HUDEP-2 (cell line): Measurements from ENCODE around the gene SUB1.
"Not testable (repeated sequence)": the region's sequence is repeated elsewhere in the genome, so short reads cannot be mapped to it uniquely, and the experiment has no call there.

Experiments used
- DNase-seq, 76 experiments: peaks; one replicate each; lab custom pipeline; 2025; ENCODE audit not compliant: unreplicated experiment in 76 of 76; lab: John Stamatoyannopoulos, UW

SUB1 gene

GRCh38 chr5:32563614-32564013 lies 21.7 kb upstream of the SUB1 start:
- DNase-seq, result no peak

GRCh38 chr5:32565145-32565544 lies 20.2 kb upstream of the SUB1 start:
- no peak for DNase-seq

- no peak for DNase-seq
Measured at GRCh38 chr5:32566319-32567111, 18.8 kb upstream of the SUB1 start.

- no peak for DNase-seq
Measured at GRCh38 chr5:32571128-32571527, 14.2 kb upstream of the SUB1 start.

- no peak for DNase-seq
Measured at GRCh38 chr5:32572778-32573480, 12.4 kb upstream of the SUB1 start.

- DNase-seq, result not testable (repeated sequence)
Measured at GRCh38 chr5:32573481-32573854, 11.9 kb upstream of the SUB1 start.

GRCh38 chr5:32574540-32575175 lies 10.7 kb upstream of the SUB1 start:
- no peak for DNase-seq

GRCh38 chr5:32578363-32578762 lies 7.0 kb upstream of the SUB1 start:
- DNase-seq, result no peak

- no peak for DNase-seq
Measured at GRCh38 chr5:32578764-32579163, 6.6 kb upstream of the SUB1 start.

- DNase-seq, result peak in 1 of 76 experiments; percentile 0
Measured at GRCh38 chr5:32581010-32581785, 4.2 kb upstream of the SUB1 start.

- DNase-seq, result no peak
Measured at GRCh38 chr5:32583582-32584232, 1.6 kb upstream of the SUB1 start.

GRCh38 chr5:32584646-32585045 lies 711 bp upstream of the SUB1 start:
- no peak for DNase-seq

- no peak for DNase-seq
Measured at GRCh38 chr5:32585122-32585445, 273 bp upstream of the SUB1 start.

- no peak for DNase-seq
Measured at GRCh38 chr5:32586276-32586599, 881 bp downstream of the SUB1 start.

GRCh38 chr5:32587067-32587551 lies 1.8 kb downstream of the SUB1 start:
- no peak for DNase-seq

GRCh38 chr5:32589416-32589815 lies 4.1 kb downstream of the SUB1 start:
- no peak for DNase-seq

- peak in 30 of 76 experiments; percentile 8 to 59 (median 32) for DNase-seq
Measured at GRCh38 chr5:32589942-32590869, 4.8 kb downstream of the SUB1 start.

GRCh38 chr5:32595118-32595517 lies 9.8 kb downstream of the SUB1 start:
- no peak for DNase-seq

- DNase-seq, result no peak
Measured at GRCh38 chr5:32597041-32597629, 11.8 kb downstream of the SUB1 start.
